HCT116 (cell line): ENCODE measurements around the gene SLC44A5. TPM values are rescaled to one million over a fixed set of nuclear protein-coding genes. Genes with fewer than 3 reads are reported as not detected.

Source experiments
- ATAC-seq: fragments of 200-7000 bp; cut with Tn5 transposase; 2 replicates; pipeline ENCODE4 v1.9.1; 2020; ENCODE audit warnings: mild to moderate bottlenecking, moderate library complexity
- BruUV-seq: library from RNA; stranded (reverse); fragments of 400-500 nt; replicated peaks from 2 replicates; lab custom pipeline; 2021; lab: Mats Ljungman, UMichigan
- CTCF ChIA-PET: fragments of 300-600 bp; sonication (Branson Sonifier 250); formaldehyde crosslinking; loops from one replicate; lab custom pipeline; 2021; ENCODE audit warnings: antibody characterized with exemption; lab: Charles Lee
- POLR2A ChIA-PET: fragments of 300-600, 350-600 bp; sonication (Branson Sonifier 250); formaldehyde crosslinking; loops from one replicate; lab custom pipeline; 2021; ENCODE audit warnings: antibody characterized with exemption; lab: Charles Lee
- RAD21 ChIA-PET, 2 experiments: fragments of 300-600 bp; sonication (Branson Sonifier 250); formaldehyde crosslinking; loops; one replicate each; lab custom pipeline; 2023; ENCODE audit warnings: low total read pairs in 2 of 2; ENCODE audit not compliant: uncharacterized antibody in 2 of 2, unreplicated experiment in 2 of 2, low non-redundant PET in 1 of 2; lab: Charles Lee
- DNase-seq: peaks from one replicate; pipeline ENCODE4 v3.0.0-alpha.2; 2010; ENCODE audit warnings: low read depth, low spot score
- H2AFZ ChIP-seq: fragments of 200-600 bp; shearing (Covaris generic), sonication (generic); 2 replicates; pipeline ENCODE4 v1.6.1; 2017; ENCODE audit warnings: low read depth, mixed run types, mixed read lengths, antibody characterized with exemption, low read length; ENCODE audit not compliant: poor library complexity, severe bottlenecking
- H3K27ac ChIP-seq: 2 replicates; pipeline ENCODE4 v1.5.1; 2012; ENCODE audit warnings: low read depth, low read length
- H3K27me3 ChIP-seq: fragments of 200-600 bp; sonication (generic); 2 replicates; pipeline ENCODE4 v1.6.1; 2016; ENCODE audit warnings: mixed run types, low read length, mixed read lengths; ENCODE audit not compliant: insufficient read depth
- H3K36me3 ChIP-seq, 2 experiments: fragments of 200-500 bp in 1 of 2; fragments of 200-600 bp in 1 of 2; sonication (Bioruptor generic) in 1 of 2; sonication (generic) in 1 of 2; 2 replicates each; pipeline versions ENCODE4 v1.5.1 to v1.6.1; 2014 to 2016; ENCODE audit warnings: low read length in 2 of 2, inconsistent platforms in 1 of 2, mixed read lengths in 1 of 2, mixed run types in 1 of 2; ENCODE audit not compliant: insufficient read depth in 2 of 2, control insufficient read depth in 1 of 2
- H3K4me1 ChIP-seq, 2 experiments: fragments of 200-600 bp in 1 of 2; sonication (generic) in 1 of 2; 2 replicates each; pipeline versions ENCODE4 v1.5.1 to v1.6.1; 2012 to 2017; ENCODE audit warnings: low read length in 2 of 2, inconsistent platforms in 1 of 2, mild to moderate bottlenecking in 1 of 2, mixed read lengths in 1 of 2, mixed run types in 1 of 2, moderate library complexity in 1 of 2; ENCODE audit not compliant: insufficient read depth in 2 of 2, control insufficient read depth in 1 of 2
- H3K4me2 ChIP-seq: fragments of 200-600 bp; sonication (generic); 2 replicates; pipeline ENCODE4 v1.6.1; 2017; ENCODE audit warnings: mixed run types, low read length, mixed read lengths
- H3K4me3 ChIP-seq, 2 experiments: fragments of 200-600 bp in 1 of 2; sonication (generic) in 1 of 2; replicated peaks in 1 of 2; 2 replicates each; pipeline ENCODE4 v1.5.1; 2011 to 2016; ENCODE audit warnings: low read length in 2 of 2, control low read depth in 1 of 2, low read depth in 1 of 2, mild to moderate bottlenecking in 1 of 2, mixed read lengths in 1 of 2, mixed run types in 1 of 2
- H3K79me2 ChIP-seq: fragments of 200-600 bp; sonication (generic); 2 replicates; pipeline ENCODE4 v1.6.1; 2017; ENCODE audit warnings: mild to moderate bottlenecking, mixed run types, low read length, moderate library complexity, mixed read lengths; ENCODE audit not compliant: insufficient read depth
- H3K9ac ChIP-seq: fragments of 200-600 bp; sonication (generic); 2 replicates; pipeline ENCODE4 v1.6.1; 2016; ENCODE audit warnings: low read length, mixed read lengths
- H3K9me2 ChIP-seq: fragments of 200-600 bp; sonication (generic), shearing (Covaris generic); 2 replicates; pipeline ENCODE4 v1.6.1; 2017; ENCODE audit warnings: mixed run types, mild to moderate bottlenecking, moderate library complexity; ENCODE audit not compliant: insufficient read depth
- H3K9me3 ChIP-seq, 2 experiments: fragments of 200-500 bp in 1 of 2; fragments of 200-600 bp in 1 of 2; sonication (Bioruptor generic) in 1 of 2; sonication (generic) in 1 of 2; 2 replicates each; pipeline ENCODE4 v1.6.1; 2014 to 2017; ENCODE audit warnings: low read length in 2 of 2, mixed read lengths in 2 of 2, inconsistent platforms in 1 of 2, low read depth in 1 of 2, mild to moderate bottlenecking in 1 of 2, mixed run types in 1 of 2, moderate library complexity in 1 of 2; ENCODE audit not compliant: control insufficient read depth in 1 of 2, insufficient read depth in 1 of 2
- H4K20me1 ChIP-seq: fragments of 200-600 bp; sonication (generic), shearing (Covaris generic); 2 replicates; pipeline ENCODE4 v1.6.1; 2017; ENCODE audit warnings: mixed run types, mild to moderate bottlenecking, moderate library complexity; ENCODE audit not compliant: insufficient read depth
- ATF3 ChIP-seq: IDR thresholded peaks from 2 replicates; pipeline ENCODE4 v1.6.1; 2012
- CBX3 ChIP-seq: IDR thresholded peaks from 2 replicates; pipeline ENCODE4 v1.6.1; 2012; ENCODE audit warnings: low read depth
- CEBPB ChIP-seq: IDR thresholded peaks from 2 replicates; pipeline ENCODE4 v1.6.1; 2012; ENCODE audit warnings: low read depth
- EZH2phosphoT487 ChIP-seq: fragments of 200-600 bp; IDR thresholded peaks from 2 replicates; pipeline ENCODE4 v1.6.1; 2018; ENCODE audit warnings: antibody characterized with exemption, borderline replicate concordance
- MAX ChIP-seq: IDR thresholded peaks from 2 replicates; pipeline ENCODE4 v1.6.1; 2012
- SP1 ChIP-seq: IDR thresholded peaks from 2 replicates; pipeline ENCODE4 v1.6.1; 2012; ENCODE audit warnings: low read depth
- ZBTB33 ChIP-seq: IDR thresholded peaks from 2 replicates; pipeline ENCODE4 v1.6.1; 2011; ENCODE audit warnings: mild to moderate bottlenecking, low read length, moderate library complexity; ENCODE audit not compliant: insufficient replicate concordance; ENCODE audit errors: extremely low read depth
- intact Hi-C: fragments of 100-400 bp; cut with micrococcal nuclease; formaldehyde crosslinking; loops from 2 replicates; pipeline ENCODE4 v1.10.0; 2022
- total RNA-seq: library from RNA; stranded (reverse); gene quantifications from one replicate; pipeline ENCODE4 v1.2.1, GENCODE V29; 2021; ENCODE audit not compliant: unreplicated experiment
- TF ChIP-seq, protein P1 (sequence below), 3 experiments: fragments of 200-600 bp in 1 of 3; sonication (generic) in 1 of 3; IDR thresholded peaks in 2 of 3; conservative IDR thresholded peaks in 1 of 3; 2 replicates each; pipeline ENCODE4 v1.5.1; 2012 to 2017; ENCODE audit warnings: low read depth in 2 of 3, low read length in 2 of 3, antibody characterized with exemption in 1 of 3, borderline replicate concordance in 1 of 3, control low read depth in 1 of 3, mild to moderate bottlenecking in 1 of 3, mixed read lengths in 1 of 3, mixed run types in 1 of 3, moderate library complexity in 1 of 3; ENCODE audit not compliant: insufficient read depth in 1 of 3

The SLC44A5 gene
- total RNA-seq, 1 experiment from 2014 or later: 2.4 TPM

- intact Hi-C loops: no loop called here
- no peak overlapping the region for H3K4me3 ChIP-seq
- POLR2A ChIA-PET: no interaction called here
- H3K79me2 ChIP-seq: no peaks in the 10 kb centered on the region
- no peak for DNase-seq
- no peaks in the 10 kb centered on the region for H4K20me1 ChIP-seq
- H3K9me2 ChIP-seq: no peaks in the 10 kb centered on the region
- no peak for ATAC-seq
- RAD21 ChIA-PET: no interaction called here
- H3K36me3 ChIP-seq: no peaks in the 10 kb centered on the region
- CTCF ChIA-PET: no interaction called here
- no peak overlapping the region for H3K27ac ChIP-seq
- H3K4me1 ChIP-seq: no peaks in the 10 kb centered on the region
- no peaks in the 10 kb centered on the region for H3K27me3 ChIP-seq
- no peak overlapping the region for H2AFZ ChIP-seq
- no TSS peak for BruUV-seq
- TF ChIP-seq, protein P1, sequence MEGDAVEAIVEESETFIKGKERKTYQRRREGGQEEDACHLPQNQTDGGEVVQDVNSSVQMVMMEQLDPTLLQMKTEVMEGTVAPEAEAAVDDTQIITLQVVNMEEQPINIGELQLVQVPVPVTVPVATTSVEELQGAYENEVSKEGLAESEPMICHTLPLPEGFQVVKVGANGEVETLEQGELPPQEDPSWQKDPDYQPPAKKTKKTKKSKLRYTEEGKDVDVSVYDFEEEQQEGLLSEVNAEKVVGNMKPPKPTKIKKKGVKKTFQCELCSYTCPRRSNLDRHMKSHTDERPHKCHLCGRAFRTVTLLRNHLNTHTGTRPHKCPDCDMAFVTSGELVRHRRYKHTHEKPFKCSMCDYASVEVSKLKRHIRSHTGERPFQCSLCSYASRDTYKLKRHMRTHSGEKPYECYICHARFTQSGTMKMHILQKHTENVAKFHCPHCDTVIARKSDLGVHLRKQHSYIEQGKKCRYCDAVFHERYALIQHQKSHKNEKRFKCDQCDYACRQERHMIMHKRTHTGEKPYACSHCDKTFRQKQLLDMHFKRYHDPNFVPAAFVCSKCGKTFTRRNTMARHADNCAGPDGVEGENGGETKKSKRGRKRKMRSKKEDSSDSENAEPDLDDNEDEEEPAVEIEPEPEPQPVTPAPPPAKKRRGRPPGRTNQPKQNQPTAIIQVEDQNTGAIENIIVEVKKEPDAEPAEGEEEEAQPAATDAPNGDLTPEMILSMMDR (IDR thresholded peaks at IDR 0.05 in 2 of 3, conservative IDR thresholded peaks at IDR 0.05 in 1 of 3; ENCODE audit: borderline replicate concordance in 1 of 3, insufficient read depth in 1 of 3, low read depth in 2 of 3, low read length in 2 of 3): no peak
- TF ChIP-seq MAX (no peak), ATF3 (no peak), CBX3 (no peak), CEBPB (no peak), SP1 (no peak), EZH2phosphoT487 (no peak), ZBTB33 (no peak)
- TF ChIP-seq, all 23 proteins: peak for 0
- no peak overlapping the region for H3K4me2 ChIP-seq
- H3K9ac ChIP-seq: no peak overlapping the region
- H3K9me3 ChIP-seq: no peaks in the 10 kb centered on the region
These were observed 137.8 kb downstream of the SLC44A5 start for GRCh38 chr1:75472971-75473603.
